Testis (tissue), 5 donors: ENCODE measurements around the gene VPS36. TPM values are rescaled to one million over a fixed set of nuclear protein-coding genes. Genes with fewer than 3 reads are reported as not detected.
A peak's percentile ranks its signal among the peaks of the same experiment; 100 is the strongest.
"Not testable (repeated sequence)": the region's sequence is repeated elsewhere in the genome, so short reads cannot be mapped to it uniquely, and the experiment has no call there.

Source experiments
- DNase-seq: peaks from one replicate; pipeline ENCODE4 v3.0.0-alpha.2; 2019
- H3K27ac ChIP-seq, 2 donors: fragments of 200-600 bp; sonication (generic); one replicate each; pipeline ENCODE4 v1.5.1; 2019
- H3K27me3 ChIP-seq: fragments of 200-600 bp; sonication (generic); one replicate; pipeline ENCODE4 v1.5.1; 2019
- H3K36me3 ChIP-seq: fragments of 200-600 bp; sonication (generic); one replicate; pipeline ENCODE4 v1.5.1; 2017; ENCODE audit warnings: low read depth; ENCODE audit errors: missing control alignments
- H3K4me1 ChIP-seq: fragments of 200-600 bp; sonication (generic); one replicate; pipeline ENCODE4 v1.5.1; 2019
- H3K4me3 ChIP-seq, 2 donors: fragments of 200-600 bp; sonication (generic); one replicate each; pipeline ENCODE4 v1.5.1; 2017 to 2019
- H3K9me3 ChIP-seq: fragments of 200-600 bp; sonication (generic); one replicate; pipeline ENCODE4 v1.5.1; 2017
- POLR2A ChIP-seq: fragments of 450-650 bp; IDR thresholded peaks from one replicate; pipeline ENCODE4 v1.6.1; 2017; ENCODE audit warnings: antibody characterized with exemption, mild to moderate bottlenecking, moderate library complexity
- WGBS, 2 donors: methylation state at CpG; one replicate each; pipeline ENCODE4 v1.1.5; 2018; 5-methylcytosine and 5-hydroxymethylcytosine counted together
- intact Hi-C: fragments of 100-400 bp; cut with DNase I; formaldehyde crosslinking; loops from one replicate; pipeline ENCODE4 v1.15.1; 2023; ENCODE audit warnings: low total_unique reads
- long read RNA-seq, 2 donors: transcript quantifications; one replicate each; lab custom pipeline, GENCODE V29; 2026
- polyA plus RNA-seq: library from polyadenylated mRNA; stranded (reverse); fragments of 350-450 nt; fragmentation: Illumina TruSeq; extraction: RNeasy Lipid Tissue Mini Kit (QIAGEN cat#74804); gene quantifications from one replicate; pipeline ENCODE4 v1.2.3, GENCODE V29; 2014; ENCODE audit warnings: low read depth, low replicate concordance; ENCODE audit not compliant: insufficient read depth
- total RNA-seq, 2 donors: library from RNA; depleted of rRNA; stranded (reverse); fragments of >200 nt; gene quantifications; one replicate each; pipeline ENCODE4 v1.2.3, GENCODE V29; 2016
- TF ChIP-seq, protein P1 (sequence below), 3 experiments: fragments of 450-650 bp in 2 of 3; fragments of 200-600 bp in 1 of 3; sonication (generic) in 1 of 3; IDR thresholded peaks; one replicate each; pipeline ENCODE4 v1.5.1; 2016 to 2019; ENCODE audit warnings: antibody characterized with exemption in 3 of 3, mild to moderate bottlenecking in 2 of 3, moderate library complexity in 1 of 3

The VPS36 gene, protein sequence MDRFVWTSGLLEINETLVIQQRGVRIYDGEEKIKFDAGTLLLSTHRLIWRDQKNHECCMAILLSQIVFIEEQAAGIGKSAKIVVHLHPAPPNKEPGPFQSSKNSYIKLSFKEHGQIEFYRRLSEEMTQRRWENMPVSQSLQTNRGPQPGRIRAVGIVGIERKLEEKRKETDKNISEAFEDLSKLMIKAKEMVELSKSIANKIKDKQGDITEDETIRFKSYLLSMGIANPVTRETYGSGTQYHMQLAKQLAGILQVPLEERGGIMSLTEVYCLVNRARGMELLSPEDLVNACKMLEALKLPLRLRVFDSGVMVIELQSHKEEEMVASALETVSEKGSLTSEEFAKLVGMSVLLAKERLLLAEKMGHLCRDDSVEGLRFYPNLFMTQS
- 10 to 100 TPM; 24.6 to 25.6 TPM for total RNA-seq
- polyA plus RNA-seq, result 9.4 TPM
- long read RNA-seq, donor 1, full-length matches to known transcripts, result 8 of 14 reads
- long read RNA-seq, donor 1, partial matches to known transcripts, result 6 of 14 reads
- long read RNA-seq, donor 1, other reads (novel, unspliced or antisense), result 0 of 14 reads
- long read RNA-seq, donor 2, full-length matches to known transcripts, result 5 of 5 reads
- long read RNA-seq, donor 2, partial matches to known transcripts, result 0 of 5 reads
- long read RNA-seq, donor 2, other reads (novel, unspliced or antisense), result 0 of 5 reads

DNA sequence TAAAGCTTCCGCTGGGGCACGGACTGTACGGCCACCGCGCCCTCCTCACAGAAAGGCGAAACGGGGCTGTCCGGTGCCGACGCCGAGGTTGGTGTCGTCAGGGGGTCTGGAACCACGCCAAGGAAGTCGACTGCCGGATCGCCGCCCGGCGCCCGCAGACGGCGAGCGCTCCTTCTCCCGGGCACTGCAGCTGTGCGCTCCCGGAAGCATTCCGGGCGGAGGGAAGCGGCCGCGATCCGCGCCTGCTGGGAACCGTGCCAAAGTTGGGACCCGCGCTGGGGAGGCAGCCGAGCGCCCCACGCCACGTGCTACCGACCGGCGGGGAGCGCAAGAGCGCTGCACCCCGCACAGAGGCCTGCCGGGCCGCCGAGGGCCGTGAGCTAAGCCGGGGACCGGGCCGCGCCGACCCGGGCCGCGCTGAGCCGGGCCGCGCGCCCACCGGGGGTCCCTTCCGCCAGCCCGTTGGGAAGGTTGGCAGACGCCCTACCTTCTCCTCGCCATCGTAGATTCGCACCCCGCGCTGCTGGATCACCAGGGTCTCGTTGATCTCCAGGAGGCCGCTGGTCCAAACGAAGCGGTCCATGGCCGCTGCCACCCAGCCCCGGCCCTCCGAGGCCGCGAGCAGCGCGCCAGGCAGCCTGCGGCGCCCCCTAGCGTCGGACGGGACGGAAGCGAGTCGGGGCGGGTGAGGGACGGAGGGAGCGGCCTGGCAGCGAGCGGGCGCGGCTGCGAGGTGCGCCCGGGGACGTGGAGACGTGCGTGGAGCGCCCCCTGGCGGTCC is at the start of gene VPS36:
VPS36 (minus strand) TSS at position 623 of the 781 bp plus-strand sequence; CDS start at position 583, 40 bp downstream.
- WGBS, 2 donors, result 0% methylated on average over 29 to 87 of the region's 105 CpGs
- Histone ChIP-seq H3K9me3 (no peaks in the 10 kb centered on the region), H3K4me3 (peak within 1 kb of the TSS; percentile 79 to 93), H3K4me1 (peaks cover 5% of the 10 kb centered on the region), H3K27ac (peak within 1 kb of the TSS; percentile 69 to 96), H3K27me3 (no peaks in the 10 kb centered on the region), H3K36me3 (no peaks in the 10 kb centered on the region)
- DNase-seq, result peak; percentile 97
- intact Hi-C loops, result loop anchor here (10.0 kb wide), 1 partner anchor 105 kb away; no protein-coding TSS in a partner anchor
- peak; percentile 15 for TF ChIP-seq POLR2A
- TF ChIP-seq, protein P1, sequence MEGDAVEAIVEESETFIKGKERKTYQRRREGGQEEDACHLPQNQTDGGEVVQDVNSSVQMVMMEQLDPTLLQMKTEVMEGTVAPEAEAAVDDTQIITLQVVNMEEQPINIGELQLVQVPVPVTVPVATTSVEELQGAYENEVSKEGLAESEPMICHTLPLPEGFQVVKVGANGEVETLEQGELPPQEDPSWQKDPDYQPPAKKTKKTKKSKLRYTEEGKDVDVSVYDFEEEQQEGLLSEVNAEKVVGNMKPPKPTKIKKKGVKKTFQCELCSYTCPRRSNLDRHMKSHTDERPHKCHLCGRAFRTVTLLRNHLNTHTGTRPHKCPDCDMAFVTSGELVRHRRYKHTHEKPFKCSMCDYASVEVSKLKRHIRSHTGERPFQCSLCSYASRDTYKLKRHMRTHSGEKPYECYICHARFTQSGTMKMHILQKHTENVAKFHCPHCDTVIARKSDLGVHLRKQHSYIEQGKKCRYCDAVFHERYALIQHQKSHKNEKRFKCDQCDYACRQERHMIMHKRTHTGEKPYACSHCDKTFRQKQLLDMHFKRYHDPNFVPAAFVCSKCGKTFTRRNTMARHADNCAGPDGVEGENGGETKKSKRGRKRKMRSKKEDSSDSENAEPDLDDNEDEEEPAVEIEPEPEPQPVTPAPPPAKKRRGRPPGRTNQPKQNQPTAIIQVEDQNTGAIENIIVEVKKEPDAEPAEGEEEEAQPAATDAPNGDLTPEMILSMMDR (IDR thresholded peaks at IDR 0.05), result peak; percentile 99 to 100 (median 99)

DNA sequence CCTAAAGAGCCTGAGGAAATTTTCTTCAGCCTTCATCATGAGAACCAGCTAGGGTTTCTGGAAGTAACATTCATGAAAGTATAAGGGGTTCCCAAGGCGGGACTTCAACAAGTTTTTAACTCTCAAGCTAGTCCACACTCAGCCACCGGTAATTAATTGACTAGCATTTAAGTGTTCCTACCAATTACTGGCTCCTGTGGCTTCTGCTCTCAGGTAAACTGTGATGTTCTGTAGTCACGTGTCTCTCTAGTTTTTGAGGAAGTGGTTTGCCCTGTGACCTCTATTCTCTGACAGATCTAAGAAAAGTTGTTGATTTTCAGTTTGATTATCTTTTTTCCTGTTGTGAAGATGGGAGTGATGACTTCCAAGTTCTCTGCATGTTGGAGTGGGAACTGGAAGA is 47.5 kb upstream of the VPS36 start:
- H3K4me3 ChIP-seq, H3K27me3 ChIP-seq, intact Hi-C loops, DNase-seq, H3K27ac ChIP-seq, H3K4me1 ChIP-seq, H3K36me3 ChIP-seq, H3K9me3 ChIP-seq: not testable (repeated sequence)
- 71 to 100% methylated on average over 1 to 3 of the region's 3 CpGs for WGBS, 2 donors

DNA sequence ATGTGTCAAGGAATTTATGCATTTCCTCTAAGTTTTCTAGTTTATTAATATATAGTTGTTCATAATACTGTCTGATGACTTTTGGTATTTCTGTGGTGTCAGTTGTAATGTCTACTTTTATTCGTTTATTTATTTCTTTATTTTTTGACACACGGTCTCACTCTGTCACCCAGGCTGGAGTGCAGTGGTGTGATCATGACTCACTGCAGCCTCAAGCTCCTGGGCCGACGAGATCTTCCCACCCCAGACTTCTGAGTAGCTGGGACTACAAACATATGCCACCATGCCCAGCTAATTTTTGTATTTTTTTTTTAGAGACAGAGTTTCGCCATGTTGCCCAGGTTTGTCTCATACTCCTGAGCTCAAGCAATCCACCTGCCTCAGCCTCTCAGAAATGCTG is 43.8 kb upstream of the VPS36 start:
- DNase-seq, H3K27ac ChIP-seq, H3K4me3 ChIP-seq, H3K4me1 ChIP-seq, H3K36me3 ChIP-seq, H3K9me3 ChIP-seq, H3K27me3 ChIP-seq, intact Hi-C loops: not testable (repeated sequence)
- WGBS, 2 donors, result 82 to 96% methylated on average over 5 of the region's 5 CpGs

DNA sequence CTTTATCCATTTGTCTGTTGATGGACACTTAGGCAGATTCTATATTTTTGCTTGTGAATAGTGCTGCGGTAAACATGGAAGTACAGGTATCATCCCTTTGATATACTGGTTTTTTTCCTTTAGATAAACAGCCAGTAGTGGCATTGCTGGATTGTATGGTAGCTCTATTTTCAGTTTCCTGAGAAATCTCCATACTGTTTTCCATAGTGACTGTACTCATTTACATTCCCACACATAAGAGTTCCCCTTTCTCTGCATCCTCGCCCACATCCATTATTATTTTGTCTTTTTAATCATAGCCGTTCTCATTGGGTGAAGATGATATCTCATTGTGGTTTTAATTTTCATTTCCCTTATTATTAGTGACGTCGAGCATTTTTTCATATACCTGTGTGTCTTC is 40.6 kb upstream of the VPS36 start:
- H3K27ac ChIP-seq, intact Hi-C loops, H3K27me3 ChIP-seq, H3K36me3 ChIP-seq, DNase-seq, H3K4me3 ChIP-seq, H3K4me1 ChIP-seq, H3K9me3 ChIP-seq: not testable (repeated sequence)
- WGBS, 2 donors, result 95 to 97% methylated on average over 2 to 5 of the region's 5 CpGs

DNA sequence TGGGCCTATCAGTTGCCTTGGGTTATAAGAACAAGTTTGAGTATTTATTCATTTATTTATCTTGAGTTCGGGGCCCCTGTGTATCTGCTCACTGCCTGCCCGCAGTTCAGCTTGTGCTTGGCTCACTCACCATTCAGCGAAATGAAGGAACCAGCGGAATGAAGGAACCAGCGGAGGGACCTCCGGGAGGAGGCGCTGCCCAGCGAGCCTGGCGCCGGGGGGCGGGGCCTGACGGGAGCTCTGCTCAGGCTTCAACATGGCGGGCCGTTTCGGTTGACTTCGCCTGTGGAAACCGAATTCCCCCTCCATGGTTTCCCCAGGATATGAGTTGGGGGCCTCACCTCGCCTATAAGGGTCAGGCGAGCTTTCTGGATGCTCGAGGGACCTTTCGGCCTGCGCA is 38.3 kb upstream of the VPS36 start:
- H3K27me3 ChIP-seq, H3K4me3 ChIP-seq, H3K27ac ChIP-seq, H3K36me3 ChIP-seq, DNase-seq, H3K4me1 ChIP-seq, intact Hi-C loops, H3K9me3 ChIP-seq: not testable (repeated sequence)
- no CpG with 5 or more reads among the region's 22 CpGs for WGBS, 2 donors

DNA sequence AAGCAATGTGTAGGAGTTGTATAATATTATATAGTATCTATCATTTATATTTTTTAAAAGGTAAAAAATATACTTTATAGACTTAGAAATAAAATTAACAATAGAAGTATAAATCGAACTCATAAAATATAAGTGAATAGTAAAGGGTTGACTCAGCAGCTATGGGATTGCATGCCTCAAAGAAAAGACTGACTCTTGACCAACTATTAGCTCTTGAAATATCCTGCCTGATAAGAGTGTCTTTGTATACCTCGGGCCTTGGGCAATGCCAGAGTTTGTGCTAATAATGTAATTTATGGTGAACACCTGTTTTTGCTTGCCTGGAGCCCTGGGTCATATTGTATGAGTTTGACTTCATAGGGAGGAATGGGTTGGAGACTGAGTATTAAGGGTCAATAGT is 36.6 kb upstream of the VPS36 start:
- H3K27ac ChIP-seq, H3K4me1 ChIP-seq, H3K9me3 ChIP-seq, H3K36me3 ChIP-seq, intact Hi-C loops, H3K27me3 ChIP-seq, H3K4me3 ChIP-seq, DNase-seq: not testable (repeated sequence)
- 55 to 60% methylated on average over 2 of the region's 2 CpGs for WGBS, 2 donors

DNA sequence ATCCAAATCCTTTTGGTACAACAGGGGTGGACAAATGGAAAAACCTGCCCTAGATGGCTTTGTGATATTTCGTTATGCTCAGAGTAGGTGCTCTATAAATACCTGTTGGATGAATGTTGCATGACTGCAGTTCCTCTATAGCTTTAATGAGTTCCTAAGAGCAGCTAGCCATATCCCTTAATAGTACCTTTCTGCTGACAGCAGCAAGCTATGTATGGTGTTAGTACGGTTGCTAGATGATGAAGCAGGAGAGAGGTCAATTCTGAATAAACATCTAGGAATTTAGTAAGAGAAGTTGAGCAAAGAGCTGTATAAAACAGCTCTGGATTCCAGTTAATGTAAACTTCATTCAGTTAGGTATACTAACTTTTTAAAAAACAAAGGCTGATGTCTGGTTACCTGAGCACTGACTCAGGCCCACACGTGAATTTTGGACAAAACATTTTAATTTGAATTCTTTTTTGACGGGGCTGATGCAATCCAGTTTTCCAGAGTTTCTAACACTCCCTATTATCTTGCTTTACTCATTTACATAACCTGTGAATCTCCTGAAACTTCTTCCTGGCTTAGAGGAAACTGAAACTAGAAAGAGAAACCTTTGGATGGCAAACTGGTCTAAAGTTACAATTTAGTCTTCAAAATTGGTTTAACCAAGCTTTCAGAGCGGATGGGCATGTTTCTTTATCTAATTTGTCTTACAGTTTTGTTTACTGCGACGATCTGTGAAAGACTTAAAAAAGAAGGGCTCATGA is 30.4 kb upstream of the VPS36 start:
- H3K27me3 ChIP-seq, H3K36me3 ChIP-seq, intact Hi-C loops, DNase-seq, H3K27ac ChIP-seq, H3K9me3 ChIP-seq, H3K4me3 ChIP-seq, H3K4me1 ChIP-seq: not testable (repeated sequence)
- WGBS, 2 donors, result 81 to 82% methylated on average over 6 of the region's 7 CpGs

DNA sequence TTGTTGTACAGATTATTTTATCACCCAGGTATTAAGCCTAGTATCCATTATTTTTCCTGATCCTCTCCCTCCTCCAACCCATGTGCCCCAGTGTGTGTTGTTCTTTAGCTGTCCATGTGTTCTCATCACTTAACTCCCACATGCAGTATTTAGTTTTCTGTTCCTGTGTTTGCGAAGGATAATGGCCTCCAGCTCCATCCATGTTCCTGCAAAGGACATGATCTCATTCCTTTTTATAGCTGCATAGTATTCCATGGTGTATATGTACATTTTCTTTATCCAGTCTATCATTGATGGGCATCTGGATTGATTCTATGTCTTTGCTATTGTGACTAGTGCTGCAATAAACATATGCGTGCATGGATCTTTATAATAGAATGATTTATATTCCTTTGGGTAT is 18.1 kb upstream of the VPS36 start:
- intact Hi-C loops, result not testable (repeated sequence)

More for the DNA sequence above, 18.1 kb upstream of the VPS36 start:
- not testable (repeated sequence) for H3K27ac ChIP-seq, DNase-seq, H3K4me3 ChIP-seq, H3K4me1 ChIP-seq, H3K27me3 ChIP-seq, H3K9me3 ChIP-seq, H3K36me3 ChIP-seq
- 95 to 97% methylated on average over 2 of the region's 2 CpGs for WGBS, 2 donors
